HEK293 (cell line): Measurements from ENCODE around the gene MASP1.

Experiments used
- CTCF ChIA-PET: fragments of 350-600 bp; formaldehyde crosslinking; extraction: SDS; loops from one replicate; lab custom pipeline; 2021; ENCODE audit warnings: antibody characterized with exemption; lab: Yijun Ruan, JAX
- POLR2A ChIA-PET: fragments of 300-600 bp; formaldehyde crosslinking; extraction: SDS; loops from one replicate; lab custom pipeline; 2020; ENCODE audit warnings: antibody characterized with exemption, inconsistent platforms; lab: Yijun Ruan, JAX
- H3K27ac ChIP-seq: fragments of 200-500 bp; sonication (Bioruptor generic); 2 replicates; pipeline ENCODE4 v1.5.1; 2014; ENCODE audit warnings: low read depth, low read length, control low read depth, inconsistent platforms; ENCODE audit errors: extremely low read depth
- H3K36me3 ChIP-seq, 2 experiments: fragments of 200-500 bp in 1 of 2; sonication (Bioruptor generic) in 1 of 2; 1 replicate in 1 of 2; 2 replicates in 1 of 2; pipeline ENCODE4 v1.5.1; 2014 to 2017; ENCODE audit warnings: inconsistent platforms in 2 of 2, low read length in 2 of 2; ENCODE audit not compliant: control insufficient read depth in 2 of 2, insufficient read depth in 1 of 2
- H3K4me1 ChIP-seq: fragments of 200-500 bp; sonication (Bioruptor generic); 2 replicates; pipeline ENCODE4 v1.5.1; 2014; ENCODE audit warnings: mild to moderate bottlenecking, low read length, inconsistent platforms; ENCODE audit not compliant: control insufficient read depth, insufficient read depth
- H3K4me3 ChIP-seq: 2 replicates; pipeline ENCODE4 v1.5.1; 2011; ENCODE audit warnings: low read depth, mild to moderate bottlenecking, control low read depth, low read length, moderate library complexity
- H3K9me3 ChIP-seq: fragments of 200-500 bp; sonication (Bioruptor generic); 2 replicates; pipeline ENCODE4 v1.5.1; 2014; ENCODE audit warnings: low read depth, low read length, inconsistent platforms; ENCODE audit not compliant: control insufficient read depth, insufficient read depth
- GLI2 ChIP-seq: fragments of 450-650 bp; formaldehyde crosslinking; IDR thresholded peaks from 2 replicates; pipeline ENCODE4; 2017; ENCODE audit warnings: missing biosample characterization, missing genetic modification characterization, low read depth, borderline replicate concordance
- MZF1 ChIP-seq: fragments of 450-650 bp; formaldehyde crosslinking; IDR thresholded peaks from 2 replicates; pipeline ENCODE4 v1.5.1; 2017; ENCODE audit warnings: missing biosample characterization, missing genetic modification characterization, borderline replicate concordance
- SP3 ChIP-seq: fragments of 450-650 bp; formaldehyde crosslinking; IDR thresholded peaks from 2 replicates; pipeline ENCODE4 v1.5.1; 2016; ENCODE audit warnings: missing biosample characterization, missing genetic modification characterization
- ZFP37 ChIP-seq: fragments of 450-650 bp; formaldehyde crosslinking; IDR thresholded peaks from 2 replicates; pipeline ENCODE4 v1.5.1; 2016; ENCODE audit warnings: missing biosample characterization, missing genetic modification characterization
- ZNF133 ChIP-seq: fragments of 450-650 bp; formaldehyde crosslinking; IDR thresholded peaks from 2 replicates; pipeline ENCODE4 v1.5.1; 2016; ENCODE audit warnings: missing biosample characterization, missing genetic modification characterization
- ZNF184 ChIP-seq: fragments of 450-650 bp; IDR thresholded peaks from 2 replicates; pipeline ENCODE4 v1.5.1; 2018; ENCODE audit warnings: missing biosample characterization, mild to moderate bottlenecking, missing genetic modification characterization
- ZNF394 ChIP-seq: fragments of 450-650 bp; formaldehyde crosslinking; IDR thresholded peaks from 2 replicates; pipeline ENCODE4 v1.5.1; 2016; ENCODE audit warnings: missing biosample characterization, missing genetic modification characterization, mild to moderate bottlenecking, moderate library complexity, borderline replicate concordance
- ZNF426 ChIP-seq: fragments of 450-650 bp; formaldehyde crosslinking; IDR thresholded peaks from 2 replicates; pipeline ENCODE4 v1.5.1; 2017; ENCODE audit warnings: missing biosample characterization, missing genetic modification characterization, mild to moderate bottlenecking, inconsistent platforms, moderate library complexity
- ZNF544 ChIP-seq: fragments of 450-650 bp; formaldehyde crosslinking; IDR thresholded peaks from 2 replicates; pipeline ENCODE4 v1.5.0; 2017; ENCODE audit warnings: missing biosample characterization, missing genetic modification characterization
- ZNF549 ChIP-seq: fragments of 450-650 bp; IDR thresholded peaks from 2 replicates; pipeline ENCODE4 v1.5.1; 2018; ENCODE audit warnings: missing biosample characterization, missing genetic modification characterization, mild to moderate bottlenecking, inconsistent platforms, moderate library complexity
- ZNF621 ChIP-seq: fragments of 450-650 bp; formaldehyde crosslinking; IDR thresholded peaks from 2 replicates; pipeline ENCODE4 v1.5.1; 2017; ENCODE audit warnings: missing biosample characterization, missing genetic modification characterization
- ZNF707 ChIP-seq: fragments of 450-650 bp; formaldehyde crosslinking; IDR thresholded peaks from 2 replicates; pipeline ENCODE4 v1.5.1; 2016; ENCODE audit warnings: missing biosample characterization, missing genetic modification characterization
- TF ChIP-seq, protein P1 (sequence below): fragments of 450-650 bp; formaldehyde crosslinking; IDR thresholded peaks from 2 replicates; pipeline ENCODE4 v1.5.1; 2016; ENCODE audit warnings: missing biosample characterization, missing genetic modification characterization
- TF ChIP-seq, protein P2 (sequence below): fragments of 450-650 bp; formaldehyde crosslinking; IDR thresholded peaks from 2 replicates; pipeline ENCODE4 v1.5.1; 2016; ENCODE audit warnings: missing biosample characterization, missing genetic modification characterization
- TF ChIP-seq, protein P3 (sequence below): fragments of 450-650 bp; formaldehyde crosslinking; IDR thresholded peaks from 2 replicates; pipeline ENCODE4 v1.5.1; 2016; ENCODE audit warnings: missing biosample characterization, missing genetic modification characterization
- TF ChIP-seq, protein P4 (sequence below): IDR thresholded peaks from 2 replicates; pipeline ENCODE4 v1.6.1; 2011; ENCODE audit warnings: mild to moderate bottlenecking, low read depth, low read length, borderline replicate concordance
- TF ChIP-seq, protein P5 (sequence below): fragments of 450-650 bp; formaldehyde crosslinking; IDR thresholded peaks from 2 replicates; pipeline ENCODE4 v1.5.1; 2016; ENCODE audit warnings: missing biosample characterization, missing genetic modification characterization
- TF ChIP-seq, protein P6 (sequence below): fragments of 450-650 bp; formaldehyde crosslinking; IDR thresholded peaks from 2 replicates; pipeline ENCODE4 v1.5.1; 2017; ENCODE audit warnings: missing biosample characterization, missing genetic modification characterization
- TF ChIP-seq, protein P7 (sequence below): fragments of 450-650 bp; formaldehyde crosslinking; IDR thresholded peaks from 2 replicates; pipeline ENCODE4 v1.5.1; 2016; ENCODE audit warnings: missing biosample characterization, missing genetic modification characterization

The MASP1 gene

DNA sequence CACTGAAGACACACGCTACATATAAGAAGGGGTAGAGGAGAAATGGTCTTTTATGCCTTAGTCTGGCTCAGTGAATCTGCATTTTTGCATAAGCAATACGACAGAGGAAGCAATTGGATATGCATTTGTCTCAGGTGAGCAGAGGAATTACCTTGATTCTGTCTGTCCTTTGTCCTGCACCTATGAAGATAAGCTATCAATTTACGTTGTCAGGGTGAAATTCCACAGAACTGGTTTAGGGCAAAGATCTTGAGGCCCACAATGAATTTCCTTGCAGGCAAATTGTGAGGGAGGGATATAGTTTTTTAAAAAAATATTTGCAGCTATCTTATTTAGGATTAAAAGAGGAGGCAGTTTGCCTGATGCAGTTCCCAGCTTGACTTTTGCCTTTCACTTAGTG lies 31.6 kb upstream of the MASP1 start:
- CTCF ChIA-PET: interaction anchor here (0.5 to 10.3 kb wide), 3 partner anchors 167 to 357 kb away, joined by 6 to 407 read pairs (median 8); no protein-coding TSS in a partner anchor

More for the DNA sequence above, 31.6 kb upstream of the MASP1 start:
- no peak overlapping the region for H3K4me3 ChIP-seq
- H3K27ac ChIP-seq: no peak overlapping the region
- H3K4me1 ChIP-seq: no peaks in the 10 kb centered on the region
- TF ChIP-seq ZNF549 (tag by site-specific recombination) (no peak), ZNF133 (tag by site-specific recombination) (no peak), ZNF184 (no peak), ZFP37 (tag by site-specific recombination) (no peak), GLI2 (tag by site-specific recombination) (no peak), SP3 (tag by site-specific recombination) (no peak), ZNF707 (no peak), ZNF621 (no peak), ZNF426 (tag by site-specific recombination) (no peak), MZF1 (tag by site-specific recombination) (no peak), ZNF394 (tag by site-specific recombination) (no peak), ZNF544 (tag by site-specific recombination) (no peak)
- TF ChIP-seq, protein P1, sequence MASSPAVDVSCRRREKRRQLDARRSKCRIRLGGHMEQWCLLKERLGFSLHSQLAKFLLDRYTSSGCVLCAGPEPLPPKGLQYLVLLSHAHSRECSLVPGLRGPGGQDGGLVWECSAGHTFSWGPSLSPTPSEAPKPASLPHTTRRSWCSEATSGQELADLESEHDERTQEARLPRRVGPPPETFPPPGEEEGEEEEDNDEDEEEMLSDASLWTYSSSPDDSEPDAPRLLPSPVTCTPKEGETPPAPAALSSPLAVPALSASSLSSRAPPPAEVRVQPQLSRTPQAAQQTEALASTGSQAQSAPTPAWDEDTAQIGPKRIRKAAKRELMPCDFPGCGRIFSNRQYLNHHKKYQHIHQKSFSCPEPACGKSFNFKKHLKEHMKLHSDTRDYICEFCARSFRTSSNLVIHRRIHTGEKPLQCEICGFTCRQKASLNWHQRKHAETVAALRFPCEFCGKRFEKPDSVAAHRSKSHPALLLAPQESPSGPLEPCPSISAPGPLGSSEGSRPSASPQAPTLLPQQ (tag by site-specific recombination): no peak
- TF ChIP-seq, protein P2, sequence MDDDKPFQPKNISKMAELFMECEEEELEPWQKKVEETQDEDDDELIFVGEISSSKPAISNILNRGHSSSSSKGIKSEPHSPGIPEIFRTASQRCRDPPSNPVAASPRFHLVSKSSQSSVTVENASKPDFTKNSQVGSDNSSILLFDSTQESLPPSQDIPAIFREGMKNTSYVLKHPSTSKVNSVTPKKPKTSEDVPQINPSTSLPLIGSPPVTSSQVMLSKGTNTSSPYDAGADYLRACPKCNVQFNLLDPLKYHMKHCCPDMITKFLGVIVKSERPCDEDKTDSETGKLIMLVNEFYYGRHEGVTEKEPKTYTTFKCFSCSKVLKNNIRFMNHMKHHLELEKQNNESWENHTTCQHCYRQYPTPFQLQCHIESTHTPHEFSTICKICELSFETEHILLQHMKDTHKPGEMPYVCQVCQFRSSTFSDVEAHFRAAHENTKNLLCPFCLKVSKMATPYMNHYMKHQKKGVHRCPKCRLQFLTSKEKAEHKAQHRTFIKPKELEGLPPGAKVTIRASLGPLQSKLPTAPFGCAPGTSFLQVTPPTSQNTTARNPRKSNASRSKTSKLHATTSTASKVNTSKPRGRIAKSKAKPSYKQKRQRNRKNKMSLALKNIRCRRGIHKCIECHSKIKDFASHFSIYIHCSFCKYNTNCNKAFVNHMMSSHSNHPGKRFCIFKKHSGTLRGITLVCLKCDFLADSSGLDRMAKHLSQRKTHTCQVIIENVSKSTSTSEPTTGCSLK (tag by site-specific recombination): no peak
- TF ChIP-seq, protein P3, sequence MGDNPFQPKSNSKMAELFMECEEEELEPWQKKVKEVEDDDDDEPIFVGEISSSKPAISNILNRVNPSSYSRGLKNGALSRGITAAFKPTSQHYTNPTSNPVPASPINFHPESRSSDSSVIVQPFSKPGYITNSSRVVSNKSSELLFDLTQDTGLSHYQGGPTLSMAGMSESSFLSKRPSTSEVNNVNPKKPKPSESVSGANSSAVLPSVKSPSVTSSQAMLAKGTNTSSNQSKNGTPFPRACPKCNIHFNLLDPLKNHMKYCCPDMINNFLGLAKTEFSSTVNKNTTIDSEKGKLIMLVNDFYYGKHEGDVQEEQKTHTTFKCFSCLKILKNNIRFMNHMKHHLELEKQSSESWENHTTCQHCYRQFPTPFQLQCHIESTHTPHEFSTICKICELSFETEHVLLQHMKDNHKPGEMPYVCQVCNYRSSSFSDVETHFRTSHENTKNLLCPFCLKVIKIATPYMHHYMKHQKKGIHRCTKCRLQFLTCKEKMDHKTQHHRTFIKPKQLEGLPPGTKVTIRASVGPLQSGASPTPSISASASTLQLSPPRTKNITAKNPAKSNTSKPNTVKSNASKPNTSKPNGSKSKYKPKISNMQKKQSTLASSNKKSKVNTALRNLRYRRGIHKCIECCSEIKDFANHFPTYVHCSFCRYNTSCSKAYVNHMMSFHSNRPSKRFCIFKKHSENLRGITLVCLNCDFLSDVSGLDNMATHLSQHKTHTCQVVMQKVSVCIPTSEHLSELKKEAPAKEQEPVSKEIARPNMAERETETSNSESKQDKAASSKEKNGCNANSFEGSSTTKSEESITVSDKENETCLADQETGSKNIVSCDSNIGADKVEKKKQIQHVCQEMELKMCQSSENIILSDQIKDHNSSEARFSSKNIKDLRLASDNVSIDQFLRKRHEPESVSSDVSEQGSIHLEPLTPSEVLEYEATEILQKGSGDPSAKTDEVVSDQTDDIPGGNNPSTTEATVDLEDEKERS (tag by site-specific recombination): no peak
- TF ChIP-seq, protein P4, sequence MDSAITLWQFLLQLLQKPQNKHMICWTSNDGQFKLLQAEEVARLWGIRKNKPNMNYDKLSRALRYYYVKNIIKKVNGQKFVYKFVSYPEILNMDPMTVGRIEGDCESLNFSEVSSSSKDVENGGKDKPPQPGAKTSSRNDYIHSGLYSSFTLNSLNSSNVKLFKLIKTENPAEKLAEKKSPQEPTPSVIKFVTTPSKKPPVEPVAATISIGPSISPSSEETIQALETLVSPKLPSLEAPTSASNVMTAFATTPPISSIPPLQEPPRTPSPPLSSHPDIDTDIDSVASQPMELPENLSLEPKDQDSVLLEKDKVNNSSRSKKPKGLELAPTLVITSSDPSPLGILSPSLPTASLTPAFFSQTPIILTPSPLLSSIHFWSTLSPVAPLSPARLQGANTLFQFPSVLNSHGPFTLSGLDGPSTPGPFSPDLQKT: no peak
- TF ChIP-seq, protein P5, sequence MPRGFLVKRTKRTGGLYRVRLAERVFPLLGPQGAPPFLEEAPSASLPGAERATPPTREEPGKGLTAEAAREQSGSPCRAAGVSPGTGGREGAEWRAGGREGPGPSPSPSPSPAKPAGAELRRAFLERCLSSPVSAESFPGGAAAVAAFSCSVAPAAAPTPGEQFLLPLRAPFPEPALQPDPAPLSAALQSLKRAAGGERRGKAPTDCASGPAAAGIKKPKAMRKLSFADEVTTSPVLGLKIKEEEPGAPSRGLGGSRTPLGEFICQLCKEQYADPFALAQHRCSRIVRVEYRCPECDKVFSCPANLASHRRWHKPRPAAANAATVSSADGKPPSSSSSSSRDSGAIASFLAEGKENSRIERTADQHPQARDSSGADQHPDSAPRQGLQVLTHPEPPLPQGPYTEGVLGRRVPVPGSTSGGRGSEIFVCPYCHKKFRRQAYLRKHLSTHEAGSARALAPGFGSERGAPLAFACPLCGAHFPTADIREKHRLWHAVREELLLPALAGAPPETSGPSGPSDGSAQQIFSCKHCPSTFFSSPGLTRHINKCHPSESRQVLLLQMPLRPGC (tag by site-specific recombination): no peak
- TF ChIP-seq, protein P6, sequence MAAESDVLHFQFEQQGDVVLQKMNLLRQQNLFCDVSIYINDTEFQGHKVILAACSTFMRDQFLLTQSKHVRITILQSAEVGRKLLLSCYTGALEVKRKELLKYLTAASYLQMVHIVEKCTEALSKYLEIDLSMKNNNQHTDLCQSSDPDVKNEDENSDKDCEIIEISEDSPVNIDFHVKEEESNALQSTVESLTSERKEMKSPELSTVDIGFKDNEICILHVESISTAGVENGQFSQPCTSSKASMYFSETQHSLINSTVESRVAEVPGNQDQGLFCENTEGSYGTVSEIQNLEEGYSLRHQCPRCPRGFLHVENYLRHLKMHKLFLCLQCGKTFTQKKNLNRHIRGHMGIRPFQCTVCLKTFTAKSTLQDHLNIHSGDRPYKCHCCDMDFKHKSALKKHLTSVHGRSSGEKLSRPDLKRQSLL: no peak
- TF ChIP-seq, protein P7, sequence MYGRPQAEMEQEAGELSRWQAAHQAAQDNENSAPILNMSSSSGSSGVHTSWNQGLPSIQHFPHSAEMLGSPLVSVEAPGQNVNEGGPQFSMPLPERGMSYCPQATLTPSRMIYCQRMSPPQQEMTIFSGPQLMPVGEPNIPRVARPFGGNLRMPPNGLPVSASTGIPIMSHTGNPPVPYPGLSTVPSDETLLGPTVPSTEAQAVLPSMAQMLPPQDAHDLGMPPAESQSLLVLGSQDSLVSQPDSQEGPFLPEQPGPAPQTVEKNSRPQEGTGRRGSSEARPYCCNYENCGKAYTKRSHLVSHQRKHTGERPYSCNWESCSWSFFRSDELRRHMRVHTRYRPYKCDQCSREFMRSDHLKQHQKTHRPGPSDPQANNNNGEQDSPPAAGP: no peak
- no peaks in the 10 kb centered on the region for H3K36me3 ChIP-seq
- POLR2A ChIA-PET: no interaction called here
- H3K9me3 ChIP-seq: no peaks in the 10 kb centered on the region
